Mesenchymal stem cell (in vitro differentiated cells and primary cell): Measurements from ENCODE around the gene TSC2.

ENCODE experiments used
- DNase-seq: peaks from one replicate; pipeline ENCODE4 v3.0.0-alpha.2; 2013
- H2AFZ ChIP-seq: one replicate; pipeline ENCODE4 v1.6.1; 2013; ENCODE audit warnings: low read depth, mild to moderate bottlenecking, control low read depth, inconsistent platforms, low read length, moderate library complexity
- H2AK5ac ChIP-seq: 2 replicates; pipeline ENCODE4 v1.6.1; 2013; ENCODE audit warnings: low read length, moderate library complexity, mild to moderate bottlenecking, inconsistent platforms; ENCODE audit not compliant: severe bottlenecking
- H2BK120ac ChIP-seq: one replicate; pipeline ENCODE4 v1.6.1; 2013; ENCODE audit warnings: low read depth, mild to moderate bottlenecking, inconsistent platforms, low read length, moderate library complexity
- H2BK12ac ChIP-seq, 2 experiments: one replicate each; pipeline ENCODE4 v1.6.1; 2013; ENCODE audit warnings: inconsistent platforms in 2 of 2, low read length in 2 of 2, mild to moderate bottlenecking in 2 of 2, moderate library complexity in 2 of 2, control low read depth in 1 of 2
- H2BK15ac ChIP-seq: one replicate; pipeline ENCODE4 v1.6.1; 2013; ENCODE audit warnings: mild to moderate bottlenecking, low read depth, inconsistent platforms; ENCODE audit not compliant: poor library complexity, severe bottlenecking
- H2BK5ac ChIP-seq: 2 replicates; pipeline ENCODE4 v1.6.1; 2013; ENCODE audit warnings: low read depth, mild to moderate bottlenecking, low read length, control low read depth, inconsistent platforms; ENCODE audit not compliant: poor library complexity, severe bottlenecking
- H3K14ac ChIP-seq, 2 experiments: one replicate each; pipeline ENCODE4 v1.6.1; 2013; ENCODE audit warnings: inconsistent platforms in 2 of 2, low read length in 2 of 2, control low read depth in 1 of 2, mild to moderate bottlenecking in 1 of 2, moderate library complexity in 1 of 2
- H3K18ac ChIP-seq, 2 experiments: one replicate each; pipeline ENCODE4 v1.6.1; 2013; ENCODE audit warnings: inconsistent platforms in 2 of 2, low read length in 2 of 2, control low read depth in 1 of 2, low read depth in 1 of 2, mild to moderate bottlenecking in 1 of 2
- H3K23ac ChIP-seq, 2 experiments: one replicate each; pipeline ENCODE4 v1.6.1; 2013; ENCODE audit warnings: inconsistent platforms in 2 of 2, low read length in 2 of 2, mild to moderate bottlenecking in 2 of 2, moderate library complexity in 2 of 2, control low read depth in 1 of 2
- H3K27ac ChIP-seq: 2 replicates; pipeline ENCODE4 v1.5.1; 2013; ENCODE audit warnings: mild to moderate bottlenecking, moderate library complexity, low read length, control low read depth, inconsistent platforms; ENCODE audit not compliant: poor library complexity, severe bottlenecking
- H3K27me3 ChIP-seq, 2 experiments: 2 replicates each; pipeline versions ENCODE4 v1.6.1 to v1.7.0; 2013; ENCODE audit warnings: low read length in 2 of 2, mild to moderate bottlenecking in 2 of 2, moderate library complexity in 2 of 2, control low read depth in 1 of 2, inconsistent platforms in 1 of 2; ENCODE audit not compliant: control insufficient read depth in 1 of 2, insufficient read depth in 1 of 2
- H3K36me3 ChIP-seq, 2 experiments: 2 replicates each; pipeline versions ENCODE4 v1.6.1 to v1.7.0; 2013; ENCODE audit warnings: low read length in 2 of 2, control low read depth in 1 of 2, inconsistent platforms in 1 of 2, low read depth in 1 of 2, mild to moderate bottlenecking in 1 of 2; ENCODE audit not compliant: insufficient read depth in 2 of 2, control insufficient read depth in 1 of 2
- H3K4ac ChIP-seq, 2 experiments: one replicate each; pipeline ENCODE4 v1.6.1; 2013; ENCODE audit warnings: inconsistent platforms in 2 of 2, low read length in 2 of 2, mild to moderate bottlenecking in 2 of 2, moderate library complexity in 2 of 2, control low read depth in 1 of 2, low read depth in 1 of 2
- H3K4me1 ChIP-seq: 2 replicates; pipeline ENCODE4 v1.6.1; 2013; ENCODE audit warnings: low read depth, low read length, control low read depth; ENCODE audit not compliant: control insufficient read depth, insufficient read depth
- H3K4me2 ChIP-seq: 2 replicates; pipeline ENCODE4 v1.6.1; 2013; ENCODE audit warnings: low read length, mild to moderate bottlenecking, inconsistent platforms; ENCODE audit not compliant: poor library complexity, severe bottlenecking
- H3K4me3 ChIP-seq, 2 experiments: 2 replicates each; pipeline versions ENCODE4 v1.5.1 to v1.7.0; 2013; ENCODE audit warnings: low read length in 2 of 2, mild to moderate bottlenecking in 2 of 2, control low read depth in 1 of 2, low read depth in 1 of 2; ENCODE audit not compliant: insufficient read depth in 1 of 2
- H3K79me1 ChIP-seq: replicated peaks from 2 replicates; pipeline ENCODE4 v1.6.1; 2013; ENCODE audit warnings: mild to moderate bottlenecking, control low read depth, low read length, inconsistent platforms; ENCODE audit not compliant: poor library complexity, severe bottlenecking
- H3K9ac ChIP-seq: 2 replicates; pipeline ENCODE4 v1.7.0; 2013; ENCODE audit warnings: mild to moderate bottlenecking, low read length, moderate library complexity
- H3K9me3 ChIP-seq: 2 replicates; pipeline ENCODE4 v1.7.0; 2013; ENCODE audit warnings: mild to moderate bottlenecking, low read length; ENCODE audit not compliant: control insufficient read depth
- H4K8ac ChIP-seq: one replicate; pipeline ENCODE4 v1.6.1; 2013; ENCODE audit warnings: inconsistent platforms, mild to moderate bottlenecking, low read length, moderate library complexity
- H4K91ac ChIP-seq: one replicate; pipeline ENCODE4 v1.6.1; 2013; ENCODE audit warnings: mild to moderate bottlenecking, low read length, inconsistent platforms
- WGBS: methylation state at CpG from one replicate; pipeline ENCODE4 v1.1.7; 2013; ENCODE audit warnings: mixed read lengths; 5-methylcytosine and 5-hydroxymethylcytosine counted together

TSC2 gene

GRCh38 chr16:2045965-2046892 lies 1.6 kb upstream of the TSC2 start:
- H3K27me3 ChIP-seq, result no peaks in the 10 kb centered on the region
- H2BK15ac ChIP-seq, result peak overlapping the region; percentile 55
- peak overlapping the region in 1 of 2 experiments; percentile 54 for H2BK12ac ChIP-seq
- WGBS, result 95% methylated on average over 16 of the region's 21 CpGs
- H3K9ac ChIP-seq, result no peak overlapping the region
- no peak overlapping the region for H3K4me3 ChIP-seq
- peak overlapping the region; percentile 62 for H2AK5ac ChIP-seq
- H3K4me2 ChIP-seq, result no peak overlapping the region
- no peak overlapping the region for H3K14ac ChIP-seq
- no peak overlapping the region for H2BK120ac ChIP-seq
- H4K8ac ChIP-seq, result no peak overlapping the region
- H3K79me1 ChIP-seq, result peaks cover 16% of the 10 kb centered on the region
- H4K91ac ChIP-seq, result peak overlapping the region; percentile 4
- H3K4ac ChIP-seq, result peak overlapping the region in 1 of 2 experiments; percentile 71
- no peak for DNase-seq
- H3K23ac ChIP-seq, result peak overlapping the region in 1 of 2 experiments; percentile 46
- H3K9me3 ChIP-seq, result no peaks in the 10 kb centered on the region
- H2BK5ac ChIP-seq, result no peak overlapping the region
- peak overlapping the region in 1 of 2 experiments; percentile 56 for H3K18ac ChIP-seq
- peaks cover 4 to 42% of the 10 kb centered on the region in 2 experiments for H3K36me3 ChIP-seq
- H2AFZ ChIP-seq, result peak overlapping the region; percentile 34
- H3K4me1 ChIP-seq, result peaks cover 41% of the 10 kb centered on the region
- no peak overlapping the region for H3K27ac ChIP-seq

- Histone ChIP-seq H3K4me3 (peak overlapping the region; percentile 69 to 95), H3K9me3 (no peaks in the 10 kb centered on the region), H3K79me1 (peaks cover 20% of the 10 kb centered on the region), H2BK15ac (no peak overlapping the region), H4K8ac (no peak overlapping the region), H3K14ac (peak overlapping the region in 1 of 2 experiments; percentile 49), H3K18ac (peak overlapping the region in 1 of 2 experiments; percentile 56), H3K9ac (peak overlapping the region; percentile 68), H3K4ac (no peak overlapping the region), H3K27me3 (no peaks in the 10 kb centered on the region), H2BK12ac (no peak overlapping the region), H3K23ac (peak overlapping the region in 1 of 2 experiments; percentile 95), H4K91ac (no peak overlapping the region), H2AFZ (peak overlapping the region; percentile 75), H3K36me3 (peaks cover 11 to 49% of the 10 kb centered on the region in 2 experiments), H2AK5ac (no peak overlapping the region), H2BK120ac (no peak overlapping the region), H3K27ac (peak overlapping the region; percentile 55), H3K4me1 (peaks cover 35% of the 10 kb centered on the region), H3K4me2 (peak overlapping the region; percentile 95), H2BK5ac (no peak overlapping the region)
- 37% methylated on average over 7 of the region's 8 CpGs for WGBS
- DNase-seq, result no peak
These were observed 874 bp upstream of the TSC2 start for GRCh38 chr16:2046893-2047329.

GRCh38 chr16:2048116-2048543 lies 345 bp downstream of the TSC2 start:
- H3K9ac ChIP-seq, result peak overlapping the region; percentile 89
- H4K8ac ChIP-seq, result peak overlapping the region; percentile 45
- no peak overlapping the region for H3K23ac ChIP-seq
- H3K79me1 ChIP-seq, result peaks cover 28% of the 10 kb centered on the region
- H3K4ac ChIP-seq, result peak overlapping the region in 1 of 2 experiments; percentile 64
- H2BK5ac ChIP-seq, result peak overlapping the region; percentile 63
- H4K91ac ChIP-seq, result no peak overlapping the region
- DNase-seq, result no peak
- peak overlapping the region in 1 of 2 experiments; percentile 77 for H3K18ac ChIP-seq
- H2AFZ ChIP-seq, result peak overlapping the region; percentile 92
- H2BK120ac ChIP-seq, result no peak overlapping the region
- peak overlapping the region in 1 of 2 experiments; percentile 11 for H3K14ac ChIP-seq
- peak overlapping the region in 1 of 2 experiments; percentile 43 for H2BK12ac ChIP-seq
- H3K9me3 ChIP-seq, result no peaks in the 10 kb centered on the region
- H3K36me3 ChIP-seq, result peaks cover 23 to 55% of the 10 kb centered on the region in 2 experiments
- no peak overlapping the region for H3K27ac ChIP-seq
- 4% methylated on average over 30 of the region's 30 CpGs for WGBS
- peak overlapping the region; percentile 49 for H2AK5ac ChIP-seq
- peak overlapping the region; percentile 95 for H3K4me2 ChIP-seq
- H2BK15ac ChIP-seq, result no peak overlapping the region
- H3K27me3 ChIP-seq, result no peaks in the 10 kb centered on the region
- H3K4me1 ChIP-seq, result peaks cover 35% of the 10 kb centered on the region
- H3K4me3 ChIP-seq, result peak overlapping the region; percentile 90 to 95

- no peak overlapping the region for H2BK12ac ChIP-seq
- H2BK120ac ChIP-seq, result no peak overlapping the region
- DNase-seq, result no peak
- H3K27me3 ChIP-seq, result no peaks in the 10 kb centered on the region
- peaks cover 24% of the 10 kb centered on the region for H3K79me1 ChIP-seq
- peaks cover 59 to 74% of the 10 kb centered on the region in 2 experiments for H3K36me3 ChIP-seq
- peaks cover 46% of the 10 kb centered on the region for H3K4me1 ChIP-seq
- H2BK5ac ChIP-seq, result no peak overlapping the region
- H3K9ac ChIP-seq, result no peak overlapping the region
- H3K18ac ChIP-seq, result no peak overlapping the region
- H3K4me3 ChIP-seq, result no peak overlapping the region
- H3K4me2 ChIP-seq, result no peak overlapping the region
- no peak overlapping the region for H3K4ac ChIP-seq
- no peak overlapping the region for H2BK15ac ChIP-seq
- no peak overlapping the region for H3K14ac ChIP-seq
- no peak overlapping the region for H3K23ac ChIP-seq
- WGBS, result 99% methylated on average over 21 of the region's 21 CpGs
- H2AFZ ChIP-seq, result no peak overlapping the region
- H3K9me3 ChIP-seq, result no peaks in the 10 kb centered on the region
- H4K8ac ChIP-seq, result no peak overlapping the region
- no peak overlapping the region for H4K91ac ChIP-seq
- peak overlapping the region; percentile 51 for H2AK5ac ChIP-seq
- peak overlapping the region; percentile 52 for H3K27ac ChIP-seq
These were observed 5.4 kb downstream of the TSC2 start for GRCh38 chr16:2053211-2053610.
